Astrocyte of the hippocampus (primary cell): ENCODE results near the gene UBE2D2.
"Not testable (repeated sequence)": the region's sequence is repeated elsewhere in the genome, so short reads cannot be mapped to it uniquely, and the experiment has no call there.

ENCODE experiments used
- DNase-seq: peaks from one replicate; pipeline ENCODE4 v3.0.0; 2011; ENCODE audit warnings: low read depth, low spot score

Gene UBE2D2

DNA sequence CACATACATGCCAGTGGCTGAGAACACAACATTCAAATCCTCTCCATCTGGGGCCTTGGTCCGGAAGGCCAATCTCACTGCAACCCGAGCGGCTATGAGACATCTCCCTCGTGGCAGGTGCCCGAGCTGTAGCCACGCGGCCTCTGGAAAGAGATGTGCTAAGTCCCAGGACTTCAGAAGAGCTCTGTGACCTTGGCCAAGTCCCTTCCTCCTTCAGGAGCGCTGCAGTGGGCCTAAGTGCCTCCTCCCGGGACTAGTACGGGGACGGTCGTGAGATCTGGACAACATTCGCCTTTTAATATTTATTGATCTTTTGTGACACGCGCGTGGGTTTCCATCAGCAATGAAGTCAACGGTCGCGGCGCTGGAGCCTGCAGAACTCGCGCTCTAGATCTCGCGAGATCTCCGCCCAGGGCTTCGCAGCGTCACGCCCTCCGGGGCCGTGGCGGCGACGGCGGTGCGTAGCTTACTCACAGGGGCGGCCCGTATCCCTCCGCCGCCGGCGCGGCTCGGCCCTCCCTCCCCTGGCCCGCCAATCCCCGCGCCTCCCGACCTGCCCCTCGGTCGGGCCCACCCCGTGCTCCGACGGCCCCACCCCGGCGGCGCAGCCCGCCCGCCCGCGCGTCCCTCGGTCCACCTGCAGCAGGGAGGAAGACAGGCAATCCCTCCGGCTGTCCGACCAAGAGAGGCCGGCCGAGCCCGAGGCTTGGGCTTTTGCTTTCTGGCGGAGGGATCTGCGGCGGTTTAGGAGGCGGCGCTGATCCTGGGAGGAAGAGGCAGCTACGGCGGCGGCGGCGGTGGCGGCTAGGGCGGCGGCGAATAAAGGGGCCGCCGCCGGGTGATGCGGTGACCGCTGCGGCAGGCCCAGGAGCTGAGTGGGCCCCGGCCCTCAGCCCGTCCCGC is at the start of gene UBE2D2:
Gene UBE2D2, plus strand, starts transcription at position 588 of the 903 bp plus-strand sequence. CDS start 453 bp downstream, outside the sequence.
- peak; percentile 99 for DNase-seq

- no peak for DNase-seq
Measured at GRCh38 chr5:139512786-139513390, 48.3 kb upstream of the UBE2D2 start.

GRCh38 chr5:139513434-139513833 is 47.7 kb upstream of the UBE2D2 start:
- peak; percentile 86 for DNase-seq

DNA sequence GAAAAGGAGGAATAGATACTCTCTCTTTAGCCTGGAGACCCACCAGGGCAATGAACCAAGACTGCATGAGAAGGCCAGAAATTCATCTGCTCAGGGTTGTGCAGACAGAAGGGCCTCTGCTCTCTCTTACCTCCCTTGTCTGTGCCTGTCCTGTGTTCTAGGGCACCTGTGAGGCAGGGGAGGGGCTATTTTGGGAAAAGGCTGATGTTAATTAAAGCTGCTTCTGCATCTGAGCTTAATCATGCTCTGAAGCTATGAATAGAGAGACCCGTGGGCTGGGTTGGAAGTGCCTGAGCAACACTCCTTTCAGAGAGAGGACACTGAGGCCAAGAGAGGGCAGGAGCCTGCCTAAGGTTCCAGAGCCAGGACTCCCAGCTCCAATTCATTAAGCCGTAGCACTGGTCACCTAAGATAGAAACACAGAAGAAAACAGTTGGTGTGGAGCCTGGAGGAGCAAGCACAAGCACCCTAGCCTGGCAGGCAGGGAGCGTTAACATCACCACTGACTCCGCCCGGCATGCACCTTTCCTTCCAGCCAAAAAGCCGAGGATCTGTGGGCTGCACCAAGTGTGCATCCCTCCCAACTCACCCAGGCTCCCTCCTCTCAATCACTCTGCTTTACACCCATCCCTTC is 47.2 kb upstream of the UBE2D2 start:
- no peak for DNase-seq

DNA sequence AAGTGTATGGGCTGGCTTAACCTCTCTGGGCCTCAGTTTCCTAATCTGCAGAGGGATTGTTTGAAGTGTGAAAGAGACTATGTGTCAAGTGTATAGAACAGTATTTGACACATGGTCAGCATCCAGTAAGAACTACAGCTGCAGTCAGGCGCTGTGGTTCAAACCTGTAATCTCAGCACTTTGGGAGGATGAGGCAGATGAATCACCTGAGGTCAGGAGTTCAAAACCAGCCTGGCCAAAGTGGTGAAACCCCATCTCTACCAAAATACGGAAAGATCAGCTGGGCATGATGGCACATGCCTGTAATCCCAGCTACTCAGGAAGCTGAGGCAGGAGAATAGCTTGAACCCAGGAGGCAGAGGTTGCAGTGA is 46.7 kb upstream of the UBE2D2 start:
- DNase-seq, result no peak

GRCh38 chr5:139517683-139518564 is 43.2 kb upstream of the UBE2D2 start:
- DNase-seq, result peak; percentile 97

- peak; percentile 9 for DNase-seq
Measured at GRCh38 chr5:139523635-139524445, 37.3 kb upstream of the UBE2D2 start.

- no peak for DNase-seq
Measured at GRCh38 chr5:139524446-139524845, 36.7 kb upstream of the UBE2D2 start.

DNA sequence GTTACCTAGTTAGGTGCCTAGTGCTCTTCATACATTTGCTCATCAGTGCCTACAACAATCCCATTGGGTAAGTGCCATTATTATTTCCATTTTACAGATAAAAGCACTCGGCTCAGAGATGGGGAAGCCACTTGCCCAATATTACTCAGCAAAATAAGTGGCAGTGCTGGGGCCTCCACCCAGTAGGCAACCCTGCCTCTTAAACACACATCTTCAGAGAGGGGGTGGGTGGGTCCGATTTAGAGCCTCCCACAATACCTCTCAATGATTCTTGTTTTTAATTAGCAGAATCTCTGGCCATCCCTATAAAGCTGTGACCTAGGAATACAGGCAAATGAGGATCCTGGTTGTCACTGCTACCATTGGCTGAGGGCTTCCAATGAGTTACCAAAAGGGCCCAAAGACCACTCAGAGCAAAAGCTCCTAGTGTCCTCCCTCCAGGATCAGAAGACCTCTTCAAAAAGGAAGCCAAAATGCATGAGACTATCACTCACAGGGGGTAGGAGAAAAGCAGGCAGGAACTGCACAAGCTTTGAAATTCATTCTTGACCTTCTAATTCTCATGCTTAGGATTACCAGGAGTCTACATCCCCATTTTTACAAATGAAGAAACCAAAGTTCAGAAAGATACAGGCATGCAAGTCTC is 36.1 kb upstream of the UBE2D2 start:
- DNase-seq, result no peak

- DNase-seq, result not testable (repeated sequence)
Measured at GRCh38 chr5:139525586-139526308, 35.4 kb upstream of the UBE2D2 start.

DNA sequence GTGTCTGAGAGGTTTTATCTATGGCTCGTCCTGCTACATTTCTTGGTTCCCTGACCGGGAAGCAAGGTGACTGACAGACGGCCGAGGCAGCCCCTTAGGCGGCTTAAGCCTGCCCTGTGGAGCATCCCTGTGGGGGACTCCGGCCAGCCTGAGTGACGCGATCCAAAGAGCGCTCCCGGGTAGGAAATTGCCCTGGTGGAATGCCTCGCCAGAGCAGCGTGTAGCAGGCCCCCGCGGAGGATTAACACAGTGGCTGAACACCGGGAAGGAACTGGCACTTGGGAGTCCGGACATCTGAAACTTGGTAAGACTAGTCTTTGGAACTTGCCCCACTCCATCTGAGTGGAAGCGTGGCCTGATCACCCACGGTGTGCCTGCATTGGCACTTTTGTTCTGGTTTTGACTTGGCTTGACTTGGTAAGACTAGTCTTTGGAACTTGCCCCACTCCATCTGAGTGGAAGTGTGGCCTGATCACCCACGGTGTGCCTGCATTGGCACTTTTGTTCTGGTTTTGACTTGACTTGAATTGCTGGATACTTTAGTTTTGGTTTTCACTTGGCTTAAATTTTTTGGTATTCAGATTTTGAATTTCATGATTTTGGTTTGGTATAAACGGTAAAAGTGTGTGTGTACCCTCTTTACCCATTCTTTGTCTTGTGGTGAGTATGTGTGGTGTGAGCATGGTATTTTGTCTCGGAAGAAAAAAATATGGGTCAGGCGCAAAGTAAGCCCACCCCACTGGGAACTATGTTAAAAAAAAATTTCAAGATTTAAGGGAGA is 34.6 kb upstream of the UBE2D2 start:
- not testable (repeated sequence) for DNase-seq

GRCh38 chr5:139527090-139527470 is 34.1 kb upstream of the UBE2D2 start:
- not testable (repeated sequence) for DNase-seq

- DNase-seq, result peak; percentile 32
Measured at GRCh38 chr5:139527896-139528467, 33.2 kb upstream of the UBE2D2 start.

GRCh38 chr5:139528695-139529094 is 32.4 kb upstream of the UBE2D2 start:
- DNase-seq, result not testable (repeated sequence)

DNA sequence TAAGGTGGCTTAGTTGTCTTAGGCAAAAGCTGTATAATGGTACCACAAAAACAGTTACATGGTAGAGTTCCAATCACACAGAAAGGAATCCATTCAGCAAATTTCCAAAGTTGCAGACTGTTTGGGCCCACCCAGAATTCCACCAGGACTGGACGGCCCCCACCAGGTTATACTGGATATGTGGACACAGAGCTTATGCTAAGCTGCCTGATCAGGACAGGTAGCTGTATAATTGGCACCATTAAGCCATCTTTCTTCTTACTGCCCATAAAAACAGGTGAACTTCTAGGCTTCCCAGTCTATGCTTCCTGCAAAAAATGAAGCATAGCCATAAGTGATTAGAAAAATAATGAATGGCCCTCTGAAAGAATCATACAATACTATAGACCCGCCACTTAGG is 31.1 kb upstream of the UBE2D2 start:
- DNase-seq, result not testable (repeated sequence)

GRCh38 chr5:139531772-139532169 is 29.4 kb upstream of the UBE2D2 start:
- DNase-seq, result no peak

- DNase-seq, result peak; percentile 56
Measured at GRCh38 chr5:139543423-139543991, 17.6 kb upstream of the UBE2D2 start.

DNA sequence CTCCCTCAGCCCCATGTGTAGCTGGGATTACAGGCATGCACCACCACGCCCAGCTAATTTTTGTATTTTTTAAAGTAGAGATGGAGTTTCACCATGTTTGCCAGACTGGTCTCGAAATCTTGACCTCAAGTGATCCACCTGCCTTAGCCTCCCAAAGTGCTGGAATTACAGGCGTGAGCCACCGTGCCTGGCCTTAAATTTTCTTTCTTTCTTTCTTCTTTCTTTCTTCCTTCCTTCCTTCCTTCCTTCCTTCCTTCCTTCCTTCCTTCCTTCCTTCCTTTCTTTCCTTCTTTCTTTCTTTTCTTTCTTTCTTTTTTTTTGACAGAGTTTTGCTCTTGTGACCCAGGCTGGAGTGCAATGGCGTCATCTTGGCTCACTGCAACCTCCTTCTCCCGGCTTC is 14.5 kb upstream of the UBE2D2 start:
- DNase-seq, result not testable (repeated sequence)
